WI38 (cell line): ENCODE measurements around the gene METTL8.
"Not testable (repeated sequence)": the region's sequence is repeated elsewhere in the genome, so short reads cannot be mapped to it uniquely, and the experiment has no call there.

ENCODE experiments used
- H3K4me3 ChIP-seq: 2 replicates; pipeline ENCODE4 v1.5.1; 2011; ENCODE audit warnings: low read depth, mild to moderate bottlenecking, control low read depth, low read length
- CTCF ChIP-seq: IDR thresholded peaks from 2 replicates; pipeline ENCODE4 v1.5.1; 2012; ENCODE audit warnings: low read depth, mild to moderate bottlenecking, control low read depth, low read length

Gene METTL8

DNA sequence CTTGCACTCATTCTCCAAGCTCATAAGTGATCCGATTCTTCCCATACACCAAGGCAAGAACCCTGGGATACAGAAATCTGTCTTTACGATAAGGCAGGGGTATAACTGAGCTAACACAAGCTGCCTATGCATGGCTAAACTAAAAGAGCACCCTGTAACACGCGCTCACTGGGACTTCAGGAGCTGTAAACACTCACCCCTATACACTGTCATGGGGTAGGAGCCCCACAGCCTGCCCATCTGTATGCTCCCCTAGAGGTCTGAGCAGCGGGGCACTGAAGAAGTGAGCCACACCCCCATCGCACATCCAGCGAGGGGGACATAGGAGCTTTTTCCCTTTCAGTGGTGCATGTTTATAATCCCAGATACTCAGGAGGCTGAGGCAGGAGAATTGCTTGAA lies 46.7 kb downstream of the METTL8 start:
- TF ChIP-seq CTCF, result no peak
- H3K4me3 ChIP-seq, result no peak overlapping the region

DNA sequence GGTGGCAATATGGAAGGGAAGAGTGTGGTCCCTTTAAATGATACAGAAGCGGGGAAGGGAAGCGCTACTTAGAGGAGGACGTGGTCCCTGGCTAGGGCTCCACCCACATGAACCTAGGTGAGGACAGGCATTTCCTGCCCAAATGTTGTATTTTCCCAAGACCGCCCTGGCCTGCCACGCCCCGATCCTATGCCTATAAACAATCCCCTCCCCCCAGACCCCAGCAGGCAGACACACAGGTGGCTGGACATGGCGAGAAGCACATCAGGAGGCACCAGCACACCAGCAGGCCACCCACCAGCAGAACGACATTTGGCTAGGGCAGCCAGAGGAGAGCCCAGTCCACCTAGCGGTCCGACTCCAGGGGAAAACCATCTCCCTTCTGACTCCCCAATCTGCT lies 47.2 kb downstream of the METTL8 start:
- no peak overlapping the region for H3K4me3 ChIP-seq
- no peak for TF ChIP-seq CTCF

DNA sequence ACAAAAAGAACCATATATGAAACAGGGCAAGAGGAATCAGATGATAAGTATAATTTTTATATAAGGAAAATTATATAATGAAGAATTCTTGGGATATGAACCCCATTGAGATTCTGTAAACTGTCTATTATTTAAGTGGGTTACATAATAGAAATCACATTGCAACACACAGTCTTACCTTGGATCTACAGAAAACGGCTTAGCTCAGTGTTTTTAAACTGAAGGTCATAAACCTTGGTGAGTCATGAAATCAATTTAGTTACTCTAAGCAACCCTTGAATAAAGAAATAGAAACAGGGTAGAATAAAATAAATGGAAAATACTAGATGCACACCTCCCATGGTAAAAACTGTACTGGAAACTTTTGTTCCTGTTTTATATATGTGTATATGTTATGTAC lies 50.7 kb downstream of the METTL8 start:
- H3K4me3 ChIP-seq, result no peak overlapping the region
- TF ChIP-seq CTCF, result no peak

DNA sequence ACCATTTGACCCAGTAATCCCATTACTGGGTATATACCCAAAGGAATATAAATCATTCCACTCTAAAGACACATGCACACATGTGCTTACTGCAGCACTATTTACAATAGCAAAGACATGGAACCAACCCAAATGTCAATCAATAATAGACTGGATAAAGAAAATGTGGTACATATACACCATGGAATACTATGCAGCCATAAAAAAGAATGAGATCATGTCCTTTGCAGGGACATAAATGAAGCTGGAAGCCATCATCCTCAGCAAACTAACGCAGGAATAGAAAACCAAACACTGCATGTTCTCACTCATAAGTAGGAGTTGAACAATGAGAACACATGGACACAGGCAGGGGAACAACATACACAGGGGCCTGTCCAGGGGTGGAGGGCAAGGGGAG lies 51.6 kb downstream of the METTL8 start:
- not testable (repeated sequence) for H3K4me3 ChIP-seq

GRCh38 chr2:171377852-171378251 lies 55.9 kb downstream of the METTL8 start:
- H3K4me3 ChIP-seq, result not testable (repeated sequence)

DNA sequence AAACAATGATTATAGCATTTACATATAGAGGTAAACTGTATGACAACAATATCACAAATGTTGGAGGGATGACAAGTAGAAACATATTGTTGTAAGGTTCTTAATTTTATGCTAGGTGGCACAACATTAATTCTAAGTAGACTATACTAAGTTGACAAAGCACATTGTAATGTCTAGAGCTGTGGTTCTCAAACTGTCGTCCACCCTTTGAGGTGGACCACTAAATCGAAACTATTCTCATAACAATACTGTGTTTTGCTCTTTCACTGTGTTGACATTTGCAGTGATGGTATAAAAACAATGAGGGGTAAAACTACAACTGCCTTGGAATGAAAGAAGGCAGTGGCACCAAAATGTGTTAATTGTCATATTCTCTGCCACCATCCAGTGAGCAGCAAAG lies 66.1 kb downstream of the METTL8 start:
- TF ChIP-seq CTCF, result no peak
- no peak overlapping the region for H3K4me3 ChIP-seq

DNA sequence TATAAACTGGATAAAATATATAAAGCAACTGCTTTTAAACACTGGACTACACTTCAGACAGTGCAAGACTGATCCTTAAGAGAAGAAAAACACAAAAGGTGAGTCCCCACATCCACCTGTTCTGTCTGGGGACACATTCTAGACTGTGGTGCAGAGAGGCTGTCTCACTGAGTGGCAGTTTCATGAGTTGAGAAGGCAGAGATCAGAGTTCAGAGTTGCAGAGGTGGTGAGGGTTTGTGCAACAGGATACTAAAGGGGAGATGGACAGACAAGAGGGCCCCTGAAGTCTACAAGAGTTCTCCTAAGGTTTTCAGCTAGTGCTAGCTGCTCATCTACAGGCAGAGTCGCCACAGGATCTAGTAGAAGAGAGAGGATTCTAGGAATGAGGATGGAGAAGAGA lies 68.0 kb downstream of the METTL8 start:
- TF ChIP-seq CTCF, result no peak
- no peak overlapping the region for H3K4me3 ChIP-seq

GRCh38 chr2:171365232-171365631 lies 68.6 kb downstream of the METTL8 start:
- TF ChIP-seq CTCF, result no peak
- no peak overlapping the region for H3K4me3 ChIP-seq

- no peak overlapping the region for H3K4me3 ChIP-seq
- no peak for TF ChIP-seq CTCF
These were observed 71.4 kb downstream of the METTL8 start for GRCh38 chr2:171362396-171362795.
